ENCODE measurements around the gene CRYGC. TPM values are rescaled to one million over a fixed set of nuclear protein-coding genes. Genes with fewer than 3 reads are reported as not detected.

Gene CRYGC
- total RNA-seq, 1 experiment from 2014 or later = not detected

GRCh38 chr2:208163489-208163888 lies 33.9 kb upstream of the CRYGC start, which contains the start of gene CRYGA:
CRYGA (minus strand) TSS chr2:208163589; CDS start chr2:208163556, 33 bp downstream.
- H3K27ac ChIP-seq (ENCODE audit: low read length) = no peak within 1 kb of the TSS
- H3K36me3 ChIP-seq (ENCODE audit: insufficient read depth, low read length) = no peaks in the 10 kb centered on the region
- H3K4me2 ChIP-seq (ENCODE audit: low read depth, low read length, poor library complexity, severe bottlenecking) = no peak within 1 kb of the TSS
- no peaks in the 10 kb centered on the region for H3K79me2 ChIP-seq (ENCODE audit: low read length)
- H3K9me2 ChIP-seq (replicated peaks; ENCODE audit: insufficient read depth, low read length) = no peaks in the 10 kb centered on the region
- H3K27me3 ChIP-seq (ENCODE audit: low read length) = no peaks in the 10 kb centered on the region
- no peak within 1 kb of the TSS for H2AFZ ChIP-seq (ENCODE audit: low read length)
- no peaks in the 10 kb centered on the region for H4K20me1 ChIP-seq (ENCODE audit: insufficient read depth, low read depth, low read length)
- H3K4me3 ChIP-seq (ENCODE audit: low read length) = no peak within 1 kb of the TSS
- H3K4me1 ChIP-seq (ENCODE audit: low read length) = no peaks in the 10 kb centered on the region
- no peak within 1 kb of the TSS for H3K9ac ChIP-seq (ENCODE audit: low read length)
- no peaks in the 10 kb centered on the region for H3K9me3 ChIP-seq (ENCODE audit: low read length)
- DNase-seq = no peak

DNA sequence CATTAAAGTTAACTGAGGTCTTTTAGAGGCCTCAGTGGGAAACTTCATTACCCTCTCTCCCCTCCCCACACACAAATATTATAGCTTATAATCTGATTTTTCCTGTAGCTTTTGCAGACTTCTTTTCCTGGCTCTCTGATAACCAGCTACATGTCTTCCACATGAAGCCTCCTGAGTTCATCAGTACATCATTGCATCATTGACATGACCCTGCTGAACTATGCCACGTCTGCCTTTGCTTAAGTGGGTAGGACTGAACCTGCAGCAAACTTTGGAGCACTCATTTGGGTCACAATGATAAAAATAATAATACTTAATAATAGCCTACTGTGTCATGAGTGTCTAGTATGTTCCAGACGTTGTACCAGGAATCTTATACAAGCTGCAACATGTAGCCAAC lies 26.8 kb upstream of the CRYGC start:
- no peak overlapping the region for H3K4me3 ChIP-seq (ENCODE audit: low read length)
- no peaks in the 10 kb centered on the region for H3K79me2 ChIP-seq (ENCODE audit: low read length)
- H3K27me3 ChIP-seq (ENCODE audit: low read length) = no peaks in the 10 kb centered on the region
- DNase-seq = no peak
- H4K20me1 ChIP-seq (ENCODE audit: insufficient read depth, low read depth, low read length) = no peaks in the 10 kb centered on the region
- no peak overlapping the region for H3K4me2 ChIP-seq (ENCODE audit: low read depth, low read length, poor library complexity, severe bottlenecking)
- H2AFZ ChIP-seq (ENCODE audit: low read length) = no peak overlapping the region
- no peaks in the 10 kb centered on the region for H3K36me3 ChIP-seq (ENCODE audit: insufficient read depth, low read length)
- H3K9ac ChIP-seq (ENCODE audit: low read length) = no peak overlapping the region
- H3K4me1 ChIP-seq (ENCODE audit: low read length) = no peaks in the 10 kb centered on the region
- no peak overlapping the region for H3K27ac ChIP-seq (ENCODE audit: low read length)
- H3K9me2 ChIP-seq (replicated peaks; ENCODE audit: insufficient read depth, low read length) = no peaks in the 10 kb centered on the region
- H3K9me3 ChIP-seq (ENCODE audit: low read length) = no peaks in the 10 kb centered on the region

- Histone ChIP-seq H3K4me3 (ENCODE audit: low read length) (no peak overlapping the region), H3K36me3 (ENCODE audit: insufficient read depth, low read length) (no peaks in the 10 kb centered on the region), H3K4me2 (ENCODE audit: low read depth, low read length, poor library complexity, severe bottlenecking) (no peak overlapping the region), H3K9ac (ENCODE audit: low read length) (no peak overlapping the region), H3K9me2 (replicated peaks; ENCODE audit: insufficient read depth, low read length) (no peaks in the 10 kb centered on the region), H3K4me1 (ENCODE audit: low read length) (no peaks in the 10 kb centered on the region), H3K27me3 (ENCODE audit: low read length) (no peaks in the 10 kb centered on the region), H4K20me1 (ENCODE audit: insufficient read depth, low read depth, low read length) (no peaks in the 10 kb centered on the region), H2AFZ (ENCODE audit: low read length) (no peak overlapping the region), H3K27ac (ENCODE audit: low read length) (no peak overlapping the region), H3K9me3 (ENCODE audit: low read length) (no peaks in the 10 kb centered on the region), H3K79me2 (ENCODE audit: low read length) (no peaks in the 10 kb centered on the region)
- DNase-seq = no peak
Measured at GRCh38 chr2:208153156-208153555, 23.5 kb upstream of the CRYGC start.

DNA sequence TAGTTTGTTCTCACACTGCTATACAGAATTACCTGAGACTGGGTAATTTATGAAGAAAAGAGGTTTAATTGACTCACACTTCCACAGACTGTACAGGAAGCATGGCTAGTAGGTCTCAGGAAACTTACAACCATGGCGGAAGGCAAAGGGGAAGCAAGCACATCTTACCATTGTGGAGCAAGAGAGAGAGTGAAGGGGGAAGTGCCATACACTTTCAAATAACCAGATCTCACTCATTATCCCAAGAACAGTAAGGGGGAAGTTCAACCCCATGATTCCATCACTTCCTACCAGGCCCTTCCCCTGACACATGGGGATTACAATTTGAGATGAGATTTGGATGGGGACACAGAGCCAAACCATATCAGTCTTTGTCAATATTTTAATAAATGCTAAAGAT lies 21.3 kb upstream of the CRYGC start:
- Histone ChIP-seq H3K9me3 (ENCODE audit: low read length) (no peaks in the 10 kb centered on the region), H3K27me3 (ENCODE audit: low read length) (no peaks in the 10 kb centered on the region), H3K9me2 (replicated peaks; ENCODE audit: insufficient read depth, low read length) (no peaks in the 10 kb centered on the region), H3K36me3 (ENCODE audit: insufficient read depth, low read length) (no peaks in the 10 kb centered on the region), H2AFZ (ENCODE audit: low read length) (no peak overlapping the region), H3K4me1 (ENCODE audit: low read length) (no peaks in the 10 kb centered on the region), H3K27ac (ENCODE audit: low read length) (no peak overlapping the region), H3K4me3 (ENCODE audit: low read length) (no peak overlapping the region), H3K9ac (ENCODE audit: low read length) (no peak overlapping the region), H4K20me1 (ENCODE audit: insufficient read depth, low read depth, low read length) (no peaks in the 10 kb centered on the region), H3K4me2 (ENCODE audit: low read depth, low read length, poor library complexity, severe bottlenecking) (no peak overlapping the region), H3K79me2 (ENCODE audit: low read length) (no peaks in the 10 kb centered on the region)
- no peak for DNase-seq

DNA sequence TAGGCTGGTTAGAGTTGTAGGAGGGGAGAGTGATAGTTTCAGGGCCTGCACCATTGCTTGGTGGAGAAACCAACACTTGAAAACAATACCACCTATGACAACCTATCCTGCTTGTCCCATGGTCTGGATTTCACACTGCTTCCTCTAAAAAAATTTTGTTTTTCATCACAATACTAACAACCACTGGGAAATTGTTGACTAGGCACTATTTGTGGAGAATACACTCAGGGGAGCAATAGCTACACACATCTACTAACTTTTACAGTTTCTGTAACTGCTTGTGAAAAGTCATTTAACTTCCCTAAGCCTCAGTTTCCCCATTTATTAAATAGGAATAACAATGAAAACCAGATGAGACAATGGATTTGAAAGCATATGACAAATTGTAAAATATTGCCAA lies 20.5 kb upstream of the CRYGC start:
- Histone ChIP-seq H4K20me1 (ENCODE audit: insufficient read depth, low read depth, low read length) (no peaks in the 10 kb centered on the region), H3K27ac (ENCODE audit: low read length) (no peak overlapping the region), H3K4me1 (ENCODE audit: low read length) (no peaks in the 10 kb centered on the region), H3K36me3 (ENCODE audit: insufficient read depth, low read length) (no peaks in the 10 kb centered on the region), H3K4me2 (ENCODE audit: low read depth, low read length, poor library complexity, severe bottlenecking) (no peak overlapping the region), H2AFZ (ENCODE audit: low read length) (no peak overlapping the region), H3K9ac (ENCODE audit: low read length) (no peak overlapping the region), H3K9me3 (ENCODE audit: low read length) (no peaks in the 10 kb centered on the region), H3K4me3 (ENCODE audit: low read length) (no peak overlapping the region), H3K9me2 (replicated peaks; ENCODE audit: insufficient read depth, low read length) (no peaks in the 10 kb centered on the region), H3K79me2 (ENCODE audit: low read length) (no peaks in the 10 kb centered on the region), H3K27me3 (ENCODE audit: low read length) (no peaks in the 10 kb centered on the region)
- no peak for DNase-seq

DNA sequence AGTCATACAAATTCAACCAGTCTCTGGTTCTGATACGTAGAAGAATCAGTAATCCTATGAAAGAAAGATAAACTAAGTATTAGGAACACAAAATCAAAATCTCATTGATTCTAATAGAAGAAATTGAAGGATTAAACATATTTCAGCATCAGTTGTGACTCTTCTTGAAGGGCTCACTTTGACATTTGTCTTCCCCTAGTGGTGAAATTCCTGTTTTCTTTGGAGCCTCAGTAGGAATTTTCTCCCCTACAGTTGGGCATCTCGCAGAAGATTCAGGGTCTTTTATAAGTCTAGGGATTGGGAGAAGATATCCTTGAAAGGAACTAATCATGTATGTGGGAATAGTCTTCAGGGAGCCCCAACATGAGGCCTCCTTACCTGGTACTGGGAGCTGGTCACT lies 19.2 kb upstream of the CRYGC start:
- H3K36me3 ChIP-seq (ENCODE audit: insufficient read depth, low read length) = no peaks in the 10 kb centered on the region
- no peaks in the 10 kb centered on the region for H3K9me3 ChIP-seq (ENCODE audit: low read length)
- H3K4me3 ChIP-seq (ENCODE audit: low read length) = no peak overlapping the region
- H3K79me2 ChIP-seq (ENCODE audit: low read length) = no peaks in the 10 kb centered on the region
- H3K4me2 ChIP-seq (ENCODE audit: low read depth, low read length, poor library complexity, severe bottlenecking) = no peak overlapping the region
- no peaks in the 10 kb centered on the region for H3K9me2 ChIP-seq (replicated peaks; ENCODE audit: insufficient read depth, low read length)
- H3K27ac ChIP-seq (ENCODE audit: low read length) = no peak overlapping the region
- no peak for DNase-seq
- H4K20me1 ChIP-seq (ENCODE audit: insufficient read depth, low read depth, low read length) = no peaks in the 10 kb centered on the region
- no peaks in the 10 kb centered on the region for H3K4me1 ChIP-seq (ENCODE audit: low read length)
- no peak overlapping the region for H2AFZ ChIP-seq (ENCODE audit: low read length)
- H3K27me3 ChIP-seq (ENCODE audit: low read length) = no peaks in the 10 kb centered on the region
- H3K9ac ChIP-seq (ENCODE audit: low read length) = no peak overlapping the region

GRCh38 chr2:208147759-208148158 lies 18.1 kb upstream of the CRYGC start:
- no peak overlapping the region for H2AFZ ChIP-seq (ENCODE audit: low read length)
- H3K79me2 ChIP-seq (ENCODE audit: low read length) = no peaks in the 10 kb centered on the region
- H4K20me1 ChIP-seq (ENCODE audit: insufficient read depth, low read depth, low read length) = no peaks in the 10 kb centered on the region
- H3K36me3 ChIP-seq (ENCODE audit: insufficient read depth, low read length) = no peaks in the 10 kb centered on the region
- no peak overlapping the region for H3K4me2 ChIP-seq (ENCODE audit: low read depth, low read length, poor library complexity, severe bottlenecking)
- no peaks in the 10 kb centered on the region for H3K4me1 ChIP-seq (ENCODE audit: low read length)
- no peaks in the 10 kb centered on the region for H3K27me3 ChIP-seq (ENCODE audit: low read length)
- H3K27ac ChIP-seq (ENCODE audit: low read length) = no peak overlapping the region
- no peaks in the 10 kb centered on the region for H3K9me3 ChIP-seq (ENCODE audit: low read length)
- H3K9me2 ChIP-seq (replicated peaks; ENCODE audit: insufficient read depth, low read length) = no peaks in the 10 kb centered on the region
- no peak overlapping the region for H3K4me3 ChIP-seq (ENCODE audit: low read length)
- DNase-seq = no peak
- H3K9ac ChIP-seq (ENCODE audit: low read length) = no peak overlapping the region

DNA sequence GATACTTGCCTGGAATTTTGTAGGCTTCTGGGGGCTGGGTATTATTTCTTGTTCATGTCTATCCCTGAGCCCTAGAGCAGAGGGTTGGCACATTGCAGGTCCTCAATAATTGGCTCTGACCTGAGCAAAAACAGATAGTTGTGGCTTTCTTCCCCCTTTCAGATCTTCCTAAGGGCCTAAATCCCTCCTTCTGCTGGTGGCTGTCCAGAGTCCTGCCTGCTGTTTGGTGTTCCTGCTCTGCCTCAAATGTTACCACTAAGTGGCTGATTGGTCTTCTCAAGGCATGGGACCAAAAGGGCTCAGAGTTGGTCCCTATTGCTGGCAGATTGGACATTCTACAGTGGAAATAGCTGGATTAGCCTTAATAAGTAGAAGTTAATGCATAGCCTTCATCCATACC lies 17.4 kb upstream of the CRYGC start:
- no peaks in the 10 kb centered on the region for H4K20me1 ChIP-seq (ENCODE audit: insufficient read depth, low read depth, low read length)
- H3K27ac ChIP-seq (ENCODE audit: low read length) = no peak overlapping the region
- H3K36me3 ChIP-seq (ENCODE audit: insufficient read depth, low read length) = no peaks in the 10 kb centered on the region
- H3K4me1 ChIP-seq (ENCODE audit: low read length) = no peaks in the 10 kb centered on the region
- H3K79me2 ChIP-seq (ENCODE audit: low read length) = no peaks in the 10 kb centered on the region
- no peaks in the 10 kb centered on the region for H3K27me3 ChIP-seq (ENCODE audit: low read length)
- no peak overlapping the region for H3K9ac ChIP-seq (ENCODE audit: low read length)
- H2AFZ ChIP-seq (ENCODE audit: low read length) = no peak overlapping the region
- H3K9me2 ChIP-seq (replicated peaks; ENCODE audit: insufficient read depth, low read length) = no peaks in the 10 kb centered on the region
- no peaks in the 10 kb centered on the region for H3K9me3 ChIP-seq (ENCODE audit: low read length)
- DNase-seq = no peak
- no peak overlapping the region for H3K4me3 ChIP-seq (ENCODE audit: low read length)
- no peak overlapping the region for H3K4me2 ChIP-seq (ENCODE audit: low read depth, low read length, poor library complexity, severe bottlenecking)

DNA sequence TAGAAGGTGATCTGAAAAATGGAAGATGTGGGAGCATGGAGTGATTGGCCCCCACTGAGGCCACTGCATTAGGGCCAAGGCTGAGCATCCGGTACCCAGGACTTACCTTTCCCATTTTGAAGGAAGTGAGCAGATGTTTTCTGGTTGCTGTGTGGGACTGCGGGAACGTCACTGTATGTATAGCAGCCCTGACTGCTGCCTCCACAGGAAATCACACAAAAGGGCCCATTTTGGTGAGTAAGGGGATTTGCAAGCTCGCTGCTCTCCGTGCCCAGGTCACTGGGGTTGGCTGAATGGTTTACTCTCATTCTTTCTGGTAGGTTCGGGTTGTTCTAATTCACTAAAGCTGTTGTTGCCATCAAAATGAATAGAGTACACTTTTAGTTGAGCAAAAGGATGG lies 16.4 kb upstream of the CRYGC start, which contains the start of gene CRYGB:
Gene CRYGB (minus strand): TSS at position 153 of the 400 bp plus-strand sequence. CDS start 38 bp downstream, at position 115.
- Histone ChIP-seq H3K27ac (ENCODE audit: low read length) (no peak within 1 kb of the TSS), H2AFZ (ENCODE audit: low read length) (no peak within 1 kb of the TSS), H3K79me2 (ENCODE audit: low read length) (no peaks in the 10 kb centered on the region), H3K9ac (ENCODE audit: low read length) (no peak within 1 kb of the TSS), H3K9me2 (replicated peaks; ENCODE audit: insufficient read depth, low read length) (no peaks in the 10 kb centered on the region), H3K9me3 (ENCODE audit: low read length) (no peaks in the 10 kb centered on the region), H3K4me1 (ENCODE audit: low read length) (no peaks in the 10 kb centered on the region), H3K4me2 (ENCODE audit: low read depth, low read length, poor library complexity, severe bottlenecking) (no peak within 1 kb of the TSS), H3K4me3 (ENCODE audit: low read length) (no peak within 1 kb of the TSS), H3K27me3 (ENCODE audit: low read length) (no peaks in the 10 kb centered on the region), H4K20me1 (ENCODE audit: insufficient read depth, low read depth, low read length) (no peaks in the 10 kb centered on the region), H3K36me3 (ENCODE audit: insufficient read depth, low read length) (no peaks in the 10 kb centered on the region)
- no peak for DNase-seq

All from Karpas-422 (cell line).